GM10266 (cell line): ENCODE results near the gene LRRN2.
"Not testable (repeated sequence)": the region's sequence is repeated elsewhere in the genome, so short reads cannot be mapped to it uniquely, and the experiment has no call there.

Experiments
- DNase-seq: peaks from one replicate; pipeline ENCODE4 v3.0.0; 2012; ENCODE audit errors: extremely low spot score
- TF ChIP-seq, protein P1 (sequence below): IDR thresholded peaks from 2 replicates; pipeline ENCODE4 v1.5.1; 2012; ENCODE audit warnings: mild to moderate bottlenecking, low read depth; ENCODE audit not compliant: control insufficient read depth, insufficient read depth; ENCODE audit errors: missing control alignments

The LRRN2 gene

DNA sequence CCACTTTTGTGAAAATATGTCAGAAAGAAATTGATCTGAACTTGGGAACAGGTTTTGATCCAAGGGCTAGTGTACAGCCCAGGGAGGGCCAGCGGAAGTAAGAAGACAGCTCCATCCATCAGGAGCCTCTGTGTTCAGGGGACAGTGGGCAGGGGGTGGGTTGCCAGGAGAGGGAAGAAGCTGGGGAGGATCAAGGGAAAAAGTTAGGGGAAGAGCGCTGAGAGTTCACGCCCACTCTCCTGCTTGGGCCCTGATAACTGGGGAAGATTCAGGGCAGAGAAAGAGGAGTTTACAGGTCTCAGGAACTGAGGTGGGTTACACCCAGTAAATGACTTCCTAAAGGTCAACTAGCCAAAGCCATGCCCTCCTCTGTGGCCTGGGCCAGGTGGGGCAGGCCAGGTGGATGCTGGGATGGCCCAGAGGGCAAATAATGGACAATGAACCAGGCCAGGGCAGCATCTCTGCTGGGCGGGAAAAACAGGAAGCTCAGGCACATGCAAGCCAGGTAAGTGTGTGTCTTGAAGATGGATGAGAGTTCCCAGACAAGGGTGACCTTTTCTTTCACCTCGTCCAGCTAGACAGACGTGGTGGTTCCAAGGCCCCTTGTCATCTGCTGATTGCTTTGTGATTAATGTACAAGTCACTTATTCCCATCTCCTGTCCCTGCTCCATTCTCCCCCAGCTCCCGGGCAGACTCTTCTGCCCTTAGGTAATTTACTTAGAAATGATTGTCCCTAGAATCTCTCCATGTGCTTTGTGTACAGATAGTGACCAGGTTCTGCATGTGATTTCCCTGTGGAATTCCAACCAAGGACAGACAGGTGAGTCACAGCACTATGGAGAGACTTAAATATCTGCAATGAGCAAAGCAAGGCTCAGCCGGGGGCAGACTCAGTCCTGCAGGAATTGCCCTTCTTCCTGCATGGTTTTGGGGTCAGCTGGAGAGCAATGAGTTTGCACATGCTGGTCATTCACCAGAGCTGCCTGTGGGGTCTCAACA, 112.3 kb downstream of the LRRN2 start:
- TF ChIP-seq, protein P1, sequence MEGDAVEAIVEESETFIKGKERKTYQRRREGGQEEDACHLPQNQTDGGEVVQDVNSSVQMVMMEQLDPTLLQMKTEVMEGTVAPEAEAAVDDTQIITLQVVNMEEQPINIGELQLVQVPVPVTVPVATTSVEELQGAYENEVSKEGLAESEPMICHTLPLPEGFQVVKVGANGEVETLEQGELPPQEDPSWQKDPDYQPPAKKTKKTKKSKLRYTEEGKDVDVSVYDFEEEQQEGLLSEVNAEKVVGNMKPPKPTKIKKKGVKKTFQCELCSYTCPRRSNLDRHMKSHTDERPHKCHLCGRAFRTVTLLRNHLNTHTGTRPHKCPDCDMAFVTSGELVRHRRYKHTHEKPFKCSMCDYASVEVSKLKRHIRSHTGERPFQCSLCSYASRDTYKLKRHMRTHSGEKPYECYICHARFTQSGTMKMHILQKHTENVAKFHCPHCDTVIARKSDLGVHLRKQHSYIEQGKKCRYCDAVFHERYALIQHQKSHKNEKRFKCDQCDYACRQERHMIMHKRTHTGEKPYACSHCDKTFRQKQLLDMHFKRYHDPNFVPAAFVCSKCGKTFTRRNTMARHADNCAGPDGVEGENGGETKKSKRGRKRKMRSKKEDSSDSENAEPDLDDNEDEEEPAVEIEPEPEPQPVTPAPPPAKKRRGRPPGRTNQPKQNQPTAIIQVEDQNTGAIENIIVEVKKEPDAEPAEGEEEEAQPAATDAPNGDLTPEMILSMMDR = no peak
- no peak for DNase-seq

DNA sequence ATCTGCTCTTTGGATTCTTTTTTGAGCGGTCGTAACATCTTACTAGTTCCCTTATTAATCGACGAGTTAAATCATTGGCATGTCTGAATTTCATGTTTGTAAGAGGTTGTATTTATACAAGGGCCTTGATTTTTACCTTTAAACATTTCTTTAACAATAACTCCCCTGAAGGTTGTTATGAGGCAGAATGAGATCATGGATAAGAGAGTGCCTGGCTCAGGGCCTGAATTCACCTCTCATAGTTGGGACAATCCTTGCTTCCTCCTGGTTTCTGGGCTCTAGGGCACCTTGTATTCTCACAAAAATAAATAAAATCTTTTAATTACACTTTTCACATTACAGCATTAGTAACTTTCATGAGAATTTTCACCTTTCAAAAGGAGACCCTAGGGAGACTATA, 113.9 kb downstream of the LRRN2 start:
- DNase-seq = no peak
- TF ChIP-seq, protein P1 = no peak

DNA sequence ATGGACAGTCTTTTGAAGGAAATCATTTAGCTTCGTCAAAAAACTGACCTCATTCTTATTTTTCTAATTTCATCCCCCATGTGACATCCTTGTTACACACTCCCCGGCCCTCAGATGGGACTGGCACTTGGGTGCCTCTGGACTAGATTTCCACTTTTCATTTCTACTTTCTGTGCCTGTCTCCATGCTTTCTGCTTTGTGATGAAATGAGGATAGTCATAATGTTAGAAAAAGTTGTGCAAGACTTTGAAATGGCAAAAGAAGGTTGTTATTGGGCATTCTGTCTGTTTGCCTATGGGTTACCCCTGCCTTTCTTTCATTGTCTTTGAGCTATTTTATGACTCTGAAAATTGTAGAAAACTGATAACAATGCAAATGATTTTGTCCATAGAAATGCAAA, 114.4 kb downstream of the LRRN2 start:
- TF ChIP-seq, protein P1 = no peak
- DNase-seq = no peak

DNA sequence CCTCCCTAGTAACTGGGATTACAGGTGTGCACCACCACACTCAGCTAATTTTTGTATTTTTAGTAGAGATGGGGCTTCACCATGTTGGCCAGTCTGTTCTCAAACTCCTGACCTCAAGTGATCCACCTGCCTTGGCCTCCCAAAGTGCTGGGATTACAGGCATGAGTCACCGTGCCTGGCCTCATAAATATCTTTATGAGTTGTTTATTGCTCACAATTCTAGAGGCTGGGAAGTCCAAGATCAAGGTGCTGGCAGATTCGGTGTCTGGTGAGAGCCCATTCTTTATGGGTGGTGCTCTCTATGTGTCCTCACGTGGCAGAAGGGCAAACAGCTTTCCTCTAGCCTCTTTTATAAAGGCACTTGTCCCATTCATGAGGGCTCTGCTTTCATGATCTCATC, 115.5 kb downstream of the LRRN2 start:
- DNase-seq = not testable (repeated sequence)

DNA sequence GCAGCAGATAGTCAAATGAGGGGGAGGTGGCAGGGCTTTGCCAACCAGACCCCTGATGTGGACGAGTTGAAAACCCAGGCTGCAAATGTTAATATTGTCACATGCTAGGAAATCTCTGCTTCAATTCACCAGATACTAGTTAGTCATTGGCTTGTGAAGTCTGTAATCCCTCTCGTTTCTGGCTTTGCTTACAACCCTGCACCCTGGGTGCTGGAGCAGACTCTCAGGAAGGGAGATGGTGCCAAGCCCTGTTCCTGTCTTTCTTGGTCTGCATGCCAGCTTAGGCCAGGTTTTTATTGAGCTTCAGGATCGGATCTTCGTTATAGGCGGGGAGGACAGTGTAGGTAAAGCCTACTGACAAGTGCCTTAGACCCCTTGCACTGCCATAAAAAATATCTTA, 116.1 kb downstream of the LRRN2 start:
- no peak for DNase-seq
- TF ChIP-seq, protein P1 = no peak

DNA sequence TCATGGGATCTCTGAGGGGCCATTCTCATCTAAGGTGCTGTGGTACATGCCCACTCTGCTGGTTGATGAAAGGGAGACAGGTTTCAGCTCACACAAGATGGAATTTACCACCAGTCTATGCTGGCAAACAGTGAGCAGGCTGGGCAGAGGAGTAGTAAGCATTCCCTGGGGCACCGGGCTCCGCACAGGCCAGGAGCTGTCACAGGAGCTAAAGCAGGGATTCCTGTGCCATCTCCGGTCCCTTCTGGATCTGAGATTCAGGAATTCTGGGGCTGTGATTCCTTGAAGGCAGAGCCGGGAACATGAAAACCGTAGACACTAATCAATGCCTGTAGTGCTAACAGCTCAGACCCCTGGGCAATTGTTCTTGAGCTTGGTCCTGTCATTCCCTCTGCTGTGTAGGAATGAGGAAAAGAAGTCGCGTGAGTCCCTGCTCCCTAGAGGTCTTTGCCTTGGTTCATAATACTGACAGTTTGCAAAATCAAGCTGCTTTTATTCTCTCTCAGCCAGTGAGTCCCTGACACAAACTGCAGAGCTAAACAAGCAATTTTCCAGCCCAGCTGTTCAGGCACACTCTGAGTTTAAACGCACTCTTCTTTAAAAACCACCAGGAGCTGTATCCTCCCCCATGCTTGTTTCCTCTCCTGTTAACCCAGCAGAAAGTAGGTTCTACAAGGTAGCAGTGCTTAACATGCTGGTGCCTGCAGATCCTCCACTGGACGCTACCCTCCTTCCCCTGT, 116.8 kb downstream of the LRRN2 start:
- TF ChIP-seq, protein P1 = no peak
- DNase-seq = no peak
